NOMO-1 (cell line): ENCODE results near the gene ITPRIP.

Experiments
- DNase-seq, 2 experiments: peaks; one replicate each; lab custom pipeline; 2025; ENCODE audit not compliant: unreplicated experiment in 2 of 2; lab: John Stamatoyannopoulos, UW

The ITPRIP gene

DNA sequence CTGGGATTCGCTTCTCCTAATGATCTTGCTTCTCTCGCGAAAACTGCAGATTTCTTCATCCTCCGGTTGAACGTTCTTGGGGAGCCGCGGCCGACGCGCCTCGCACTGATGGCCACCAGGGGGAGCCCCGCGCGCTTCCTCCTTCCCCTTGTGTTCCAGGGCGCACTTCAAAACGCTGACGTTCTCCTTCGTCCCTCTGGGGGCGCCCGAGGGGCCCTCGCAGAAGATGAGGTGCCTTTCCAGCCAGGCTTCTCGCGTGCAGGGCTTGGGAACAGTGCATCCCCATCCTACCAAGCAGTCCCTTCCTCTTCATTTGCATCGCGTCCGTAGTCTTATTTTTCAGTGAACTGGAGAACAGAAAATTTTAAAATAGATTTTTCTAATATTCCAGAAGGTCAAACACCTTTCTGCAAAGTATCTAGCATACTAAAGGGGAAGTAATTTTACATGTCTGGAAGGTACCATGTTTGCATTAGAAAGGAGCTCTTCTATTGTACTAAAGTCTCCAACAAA lies 46.8 kb downstream of the ITPRIP start:
- peak; percentile 76 to 88 for DNase-seq

DNA sequence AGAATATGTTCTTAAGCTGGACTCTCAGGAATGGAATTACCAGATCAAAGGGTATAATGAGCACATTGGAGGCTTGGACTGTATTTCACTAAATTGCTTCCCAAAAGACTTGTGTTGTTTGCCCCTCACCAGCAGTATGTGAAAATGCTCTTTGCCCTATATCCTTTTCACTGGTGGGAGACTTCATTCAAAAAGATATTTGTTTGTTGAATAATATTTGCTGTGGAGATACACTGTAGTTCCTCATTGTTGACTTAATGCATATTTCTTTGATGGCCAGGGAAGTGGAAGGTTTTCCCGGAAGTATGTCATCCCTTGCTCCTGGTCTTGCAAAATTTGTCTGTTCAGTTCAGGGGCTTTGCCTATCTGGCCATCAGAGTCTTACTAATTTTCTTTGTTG lies 49.9 kb downstream of the ITPRIP start:
- no peak for DNase-seq

DNA sequence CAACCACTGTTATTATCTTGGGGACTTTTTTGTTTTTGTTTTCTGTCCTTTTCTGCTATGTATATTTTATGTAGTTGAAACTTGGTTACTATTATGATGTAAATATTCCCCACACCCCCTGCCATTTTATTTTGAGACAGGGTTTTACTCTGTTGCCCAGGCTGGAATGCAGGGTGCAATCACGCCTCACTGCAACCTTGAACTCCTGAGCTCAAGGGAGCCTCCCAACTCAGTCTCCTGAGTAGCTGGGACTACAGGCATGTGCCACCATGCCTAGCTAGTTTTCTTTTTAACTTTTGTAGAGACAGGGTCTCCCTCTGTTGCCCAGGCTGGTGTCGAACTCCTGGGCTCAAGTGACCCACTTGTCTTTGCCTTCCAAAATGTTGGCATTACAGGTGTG lies 51.3 kb downstream of the ITPRIP start:
- no peak for DNase-seq

DNA sequence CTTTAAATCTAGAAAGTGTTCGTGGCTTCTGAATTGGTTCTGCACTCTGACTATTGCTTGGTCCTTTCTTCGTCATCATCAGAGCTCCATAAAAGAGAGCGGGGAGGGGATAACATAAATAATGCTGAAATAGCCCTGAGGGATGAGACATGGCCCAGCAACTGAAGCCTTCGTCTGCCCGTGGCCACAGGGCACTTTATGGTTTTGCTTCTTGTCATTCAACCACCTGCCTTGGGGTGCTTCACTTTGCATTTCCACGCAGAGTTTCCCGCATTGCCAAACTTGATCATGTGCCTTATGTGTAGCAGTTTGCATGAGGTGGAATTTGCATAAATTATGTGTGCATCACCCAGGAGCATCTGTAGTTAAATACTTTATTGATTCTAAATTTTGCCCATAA lies 53.4 kb downstream of the ITPRIP start:
- DNase-seq = no peak

DNA sequence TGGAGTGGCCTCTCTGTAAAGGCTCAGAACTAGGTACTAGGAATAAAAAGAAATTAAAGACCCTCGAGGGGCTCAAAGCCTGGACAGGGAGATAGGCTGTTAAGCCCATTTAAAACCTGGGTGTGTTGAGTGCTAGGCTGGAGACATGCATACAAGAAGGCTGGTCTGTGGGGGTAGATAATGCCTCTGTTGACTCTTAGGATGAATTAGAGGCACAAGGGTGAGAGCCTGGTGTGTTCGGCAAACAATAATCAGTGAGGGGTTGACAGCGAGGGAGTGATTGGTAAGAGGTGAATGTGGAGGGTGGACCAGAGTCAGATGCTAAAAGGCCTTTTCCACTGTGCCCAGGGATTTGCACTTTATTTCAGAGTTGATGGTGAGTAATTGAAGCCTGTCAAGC lies 56.6 kb downstream of the ITPRIP start:
- no peak for DNase-seq

DNA sequence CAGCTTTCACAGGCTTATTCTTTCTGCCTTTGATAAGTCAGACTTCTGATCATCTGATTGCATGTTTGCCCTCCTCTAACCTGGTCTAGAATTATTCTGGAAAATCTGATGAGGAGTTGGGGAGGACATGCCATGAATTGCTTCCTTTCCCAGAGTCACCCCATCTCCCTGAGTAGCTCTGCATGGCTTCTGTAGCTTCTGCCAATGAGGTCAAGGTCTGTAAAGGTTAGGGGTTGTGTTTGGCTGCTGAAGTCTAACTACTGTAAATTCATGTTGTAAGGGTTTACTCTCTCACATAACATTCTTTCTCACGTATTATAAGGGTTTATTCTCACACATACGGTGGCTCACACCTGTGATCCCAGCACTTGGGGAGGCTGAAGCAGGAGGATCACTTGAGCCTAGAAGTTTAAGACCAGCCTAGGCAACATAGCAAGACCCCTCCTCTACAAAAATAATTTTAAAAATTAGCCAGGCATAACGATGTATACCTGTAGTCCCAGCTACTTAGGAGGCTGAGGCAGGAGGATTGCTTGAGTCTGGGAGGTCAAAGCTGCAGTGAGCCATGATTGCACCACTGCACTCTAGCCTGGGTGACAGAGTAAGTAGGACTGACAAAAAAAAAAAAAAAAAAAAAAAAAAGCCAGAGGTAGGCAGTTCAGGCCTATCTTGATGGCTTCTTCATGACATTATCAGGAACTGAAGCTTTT lies 58.6 kb downstream of the ITPRIP start:
- DNase-seq = no peak

DNA sequence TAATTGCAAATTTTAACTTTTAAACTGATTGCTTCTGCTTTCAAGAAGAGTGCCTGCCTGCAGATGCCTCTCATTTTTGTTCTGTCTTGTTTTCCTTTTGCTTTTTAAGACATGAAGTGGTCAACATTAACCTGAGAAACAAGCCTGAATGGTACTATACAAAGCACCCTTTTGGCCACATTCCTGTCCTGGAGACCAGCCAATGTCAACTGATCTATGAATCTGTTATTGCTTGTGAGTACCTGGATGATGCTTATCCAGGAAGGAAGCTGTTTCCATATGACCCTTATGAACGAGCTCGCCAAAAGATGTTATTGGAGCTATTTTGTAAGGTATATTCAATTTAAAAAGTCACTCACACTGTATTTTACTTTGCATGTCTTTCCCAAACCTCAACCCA lies 60.5 kb downstream of the ITPRIP start:
- DNase-seq = no peak

DNA sequence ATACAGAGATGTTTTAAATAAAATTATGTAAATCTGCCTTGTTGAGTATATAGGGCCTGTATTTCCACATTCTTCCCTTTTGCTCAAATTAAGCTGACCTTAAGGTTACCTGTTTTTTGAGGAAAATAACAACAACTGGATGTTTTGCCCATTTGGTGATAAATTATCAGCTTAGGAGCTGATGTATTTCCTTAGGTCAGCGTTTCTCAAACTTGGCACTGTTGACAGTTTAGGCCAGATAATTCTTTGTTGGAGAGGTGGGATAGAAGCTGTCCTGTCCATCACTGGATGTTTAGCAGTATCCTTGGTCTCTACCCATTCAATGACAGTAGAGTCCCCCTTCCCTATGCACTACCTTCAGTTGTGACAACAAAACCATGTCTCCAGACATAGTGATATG lies 62.1 kb downstream of the ITPRIP start:
- DNase-seq = no peak

DNA sequence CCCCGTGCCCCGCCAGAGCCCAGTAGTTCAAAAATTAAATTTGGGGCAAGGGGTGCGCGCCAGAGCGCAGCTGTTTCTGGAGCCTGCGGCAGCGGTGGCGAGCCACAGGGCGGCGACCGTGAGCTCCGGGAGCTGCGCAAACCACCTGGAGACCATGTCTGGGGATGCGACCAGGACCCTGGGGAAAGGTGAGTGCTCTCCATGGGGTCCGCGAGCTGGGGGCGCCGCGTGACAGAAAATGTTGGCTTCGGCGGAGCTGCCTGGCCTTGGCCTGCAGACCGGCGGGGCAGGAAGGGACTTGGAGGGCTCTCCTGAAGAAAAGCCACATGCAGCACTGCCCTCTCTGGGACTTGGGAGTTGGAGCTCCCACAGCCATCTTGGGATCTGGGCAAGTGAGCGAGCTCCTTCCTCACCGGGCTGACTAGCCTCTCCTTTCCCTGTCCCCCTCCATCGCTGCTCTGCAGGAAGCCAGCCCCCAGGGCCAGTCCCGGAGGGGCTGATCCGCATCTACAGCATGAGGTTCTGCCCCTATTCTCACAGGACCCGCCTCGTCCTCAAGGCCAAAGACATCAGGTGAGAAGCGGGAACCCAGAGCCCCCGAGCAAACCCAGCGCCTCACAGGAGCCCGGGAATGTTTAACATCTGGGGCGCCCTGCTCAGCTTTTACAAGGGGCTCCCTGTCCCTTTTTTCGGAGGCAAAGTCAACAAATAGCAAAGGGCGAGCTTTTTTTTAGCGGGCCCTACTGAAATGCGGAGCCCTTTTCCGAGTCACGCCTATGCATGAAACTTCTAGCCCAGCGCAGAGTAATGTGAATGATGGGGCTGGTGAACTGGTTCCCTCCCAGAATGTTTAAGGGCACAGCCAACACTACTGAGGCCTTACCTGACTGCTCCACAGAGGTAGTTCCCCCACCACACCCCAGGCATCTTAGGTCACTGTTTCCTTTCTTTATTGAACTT lies 63.2 kb downstream of the ITPRIP start:
- peak in 1 of 2 experiments; percentile 13 for DNase-seq

DNA sequence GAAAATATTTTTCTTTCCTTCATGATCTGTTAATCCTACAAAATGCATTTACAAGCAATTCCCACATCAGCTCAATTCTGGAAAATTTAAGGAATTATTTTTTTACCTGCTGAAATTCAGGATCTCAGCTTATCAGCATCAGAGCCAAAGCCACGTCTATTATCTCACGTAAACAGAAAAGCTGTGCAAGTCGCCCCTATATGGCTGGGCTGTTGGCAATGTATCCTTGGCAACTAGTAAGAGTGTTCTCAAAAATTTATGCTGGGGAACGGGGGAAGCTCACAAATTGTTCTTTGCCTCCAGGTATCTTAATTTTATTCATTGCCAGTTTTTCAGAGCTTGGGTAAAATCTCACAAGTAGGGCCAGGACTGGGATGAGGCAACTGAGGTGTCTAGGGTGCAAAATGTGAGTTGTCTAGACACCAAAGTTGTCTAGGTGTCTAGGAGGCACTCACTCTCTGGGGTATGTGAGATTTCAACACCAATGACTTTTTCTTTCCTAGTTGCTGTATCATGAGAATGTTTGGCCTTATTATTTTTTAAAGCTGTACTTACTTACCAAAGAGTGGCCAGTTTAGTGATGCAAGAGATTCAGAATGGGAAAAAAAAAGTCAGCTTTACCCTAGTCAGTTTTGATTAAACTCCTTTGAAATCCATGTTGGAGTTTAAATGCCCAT lies 64.2 kb downstream of the ITPRIP start:
- no peak for DNase-seq

DNA sequence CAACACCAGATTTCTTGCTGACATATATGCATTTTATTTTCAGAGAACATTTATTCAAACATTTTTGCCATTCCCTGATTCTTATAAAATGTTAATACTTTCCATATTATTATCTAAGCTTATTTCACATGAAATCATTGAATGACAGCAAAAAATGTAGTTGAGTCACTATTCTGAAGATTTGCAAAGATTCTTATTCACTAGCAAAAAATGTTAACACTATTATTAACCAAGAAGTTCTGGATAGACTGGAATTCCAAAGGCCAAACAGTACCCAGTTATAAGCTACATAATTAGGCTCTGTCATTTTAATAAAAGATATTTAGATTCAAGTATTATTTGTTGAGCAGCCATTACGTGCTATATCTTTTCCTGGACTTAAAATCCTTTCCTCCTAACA lies 65.0 kb downstream of the ITPRIP start:
- no peak for DNase-seq

DNA sequence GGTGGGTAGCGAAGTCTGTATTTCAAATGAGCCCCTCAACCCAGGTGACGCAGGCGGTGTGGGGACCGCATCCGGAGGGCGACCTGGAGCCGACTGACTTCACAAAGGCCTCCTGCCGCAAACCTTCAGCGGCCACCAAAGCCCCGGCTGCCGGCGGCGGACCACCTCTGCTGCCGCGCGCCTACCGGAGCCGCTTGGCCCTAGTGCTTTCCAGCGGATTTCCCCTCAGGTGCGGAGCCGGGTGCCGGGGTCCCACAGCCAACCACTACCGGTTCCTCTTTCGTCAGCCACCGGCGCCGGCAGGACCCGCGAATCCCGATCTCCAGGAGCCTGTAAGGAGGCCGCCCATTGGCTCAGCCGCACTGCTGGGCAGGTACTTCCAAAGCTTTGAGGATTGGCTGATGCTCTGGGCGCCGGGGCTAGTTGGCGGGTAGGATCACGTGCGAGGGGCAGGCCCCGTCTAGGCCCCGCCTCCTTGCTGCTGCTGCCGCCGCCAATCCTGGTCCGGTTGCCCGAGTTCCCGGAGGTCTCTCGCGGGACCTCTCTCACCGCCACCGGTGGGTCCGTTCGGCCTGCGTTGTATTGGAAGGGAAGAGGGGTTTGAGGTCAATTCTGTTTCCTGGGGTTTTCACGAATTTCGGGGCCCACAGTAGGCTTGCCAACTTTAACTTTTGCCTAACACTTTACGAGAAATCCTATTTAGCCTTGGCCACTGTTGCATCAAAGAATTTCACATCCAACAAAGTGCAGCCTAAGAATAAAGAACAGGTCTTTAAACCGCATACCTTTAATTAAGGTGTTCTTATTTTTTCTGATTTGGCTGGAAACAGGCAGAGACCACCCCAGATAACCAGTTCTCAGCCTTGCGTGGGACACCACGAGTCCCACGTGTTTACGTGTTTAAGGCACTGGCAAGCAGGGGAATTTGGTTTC lies 69.3 kb downstream of the ITPRIP start, which contains the start of gene GSTO2:
TSS of gene GSTO2 (plus strand) at position 472 of the 933 bp plus-strand sequence. CDS start 5,732 bp downstream, outside the sequence.
- peak; percentile 99 to 100 for DNase-seq

DNA sequence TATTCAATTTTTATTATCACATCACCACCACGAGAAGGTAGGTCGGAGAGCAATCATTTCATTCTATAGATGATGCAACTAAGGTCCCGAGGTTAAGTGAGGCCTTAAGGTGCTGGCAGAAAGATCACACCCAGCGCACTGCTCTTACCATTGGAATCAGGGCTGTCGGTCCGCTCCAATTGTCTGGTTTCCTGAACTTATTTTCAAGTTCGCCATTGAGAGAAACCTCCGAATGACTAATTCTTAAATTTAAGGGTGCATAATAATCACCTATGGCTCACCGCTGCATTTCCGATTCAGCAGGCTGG lies 69.9 kb downstream of the ITPRIP start:
- no peak for DNase-seq

DNA sequence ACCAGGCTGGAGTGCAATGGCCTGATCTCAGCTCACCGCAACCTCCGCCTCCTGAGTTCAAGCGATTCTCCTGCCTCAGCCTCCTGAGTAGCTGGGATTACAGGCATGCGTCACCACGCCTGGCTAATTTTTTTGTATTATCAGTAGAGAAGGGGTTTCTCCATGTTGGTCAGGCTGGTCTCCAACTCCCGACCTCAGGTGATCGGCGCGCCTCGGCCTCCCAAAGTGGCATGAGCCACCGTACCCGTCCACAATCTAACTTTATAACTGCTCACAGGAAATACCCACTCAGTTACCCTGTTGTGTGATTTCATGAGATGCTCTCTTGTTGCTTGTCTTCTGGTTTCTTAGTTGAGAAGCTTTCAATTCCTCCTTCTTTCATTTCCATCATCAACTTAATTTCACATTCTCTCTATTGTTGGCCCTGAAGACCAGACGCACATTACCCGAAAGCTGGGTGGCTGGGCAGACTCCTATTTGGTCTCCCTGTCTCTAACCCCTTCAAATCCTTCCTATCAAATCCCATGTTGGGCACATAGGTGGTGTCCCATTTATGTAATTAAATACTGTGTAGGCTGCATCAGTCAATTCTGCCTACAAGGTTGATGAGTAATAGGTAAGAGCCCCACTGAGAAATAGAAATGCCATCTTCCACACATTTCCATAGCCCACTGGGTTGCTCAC lies 70.4 kb downstream of the ITPRIP start:
- no peak for DNase-seq

DNA sequence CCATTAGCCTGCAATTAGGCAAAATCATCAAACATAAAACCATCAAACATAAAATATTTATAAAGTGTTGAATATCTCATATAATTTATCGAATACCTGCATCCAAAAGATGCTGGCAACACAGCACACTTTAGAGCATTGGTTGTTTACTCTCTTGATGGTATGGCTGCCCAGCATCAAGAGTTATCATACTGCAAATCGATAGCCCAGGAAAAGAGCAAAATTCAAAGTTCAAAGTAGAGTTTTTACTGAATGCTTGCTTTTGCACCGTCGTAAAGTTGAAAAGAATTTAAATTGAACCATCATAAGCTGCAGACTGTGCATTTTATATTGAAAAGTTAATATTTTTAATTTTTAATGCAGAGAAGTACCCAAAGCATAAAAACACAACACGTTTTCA lies 73.5 kb downstream of the ITPRIP start:
- no peak for DNase-seq

DNA sequence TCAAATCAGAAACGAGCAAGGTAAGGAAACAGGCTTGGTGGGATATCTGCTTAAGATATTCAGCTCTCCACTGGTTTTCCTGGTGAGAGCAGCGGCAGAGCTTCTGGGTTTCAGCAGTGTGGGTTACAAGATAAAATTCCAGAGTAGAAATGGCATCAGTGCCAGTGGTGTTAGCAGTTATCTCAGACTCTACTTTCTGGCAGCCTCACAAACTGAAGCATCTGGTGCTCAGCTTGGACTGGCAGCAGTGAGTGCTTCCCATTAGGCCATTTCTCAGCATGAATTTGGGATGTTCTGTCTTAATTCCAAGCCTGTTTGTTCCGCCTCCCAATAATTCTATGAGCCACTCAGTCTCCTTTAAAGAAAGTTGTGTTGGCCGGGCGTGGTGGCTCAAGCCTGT lies 76.2 kb downstream of the ITPRIP start:
- DNase-seq = no peak

DNA sequence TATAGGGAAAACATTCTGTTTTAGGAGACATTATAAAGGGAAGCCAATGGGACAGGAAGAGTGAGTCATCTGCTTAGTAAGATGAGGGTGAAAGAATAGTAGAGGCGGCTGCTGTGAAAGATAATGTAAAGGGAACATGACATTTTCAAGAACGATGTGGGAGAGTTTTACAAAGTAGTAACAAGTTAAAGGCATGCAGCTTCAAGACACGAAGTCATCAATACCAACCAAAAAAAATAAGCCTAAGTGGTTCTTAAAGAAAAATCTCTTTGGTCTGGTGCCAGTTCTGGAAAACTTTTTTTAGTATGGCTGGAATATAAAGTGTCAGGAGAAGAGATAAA lies 77.5 kb downstream of the ITPRIP start:
- DNase-seq = peak in 1 of 2 experiments; percentile 26

DNA sequence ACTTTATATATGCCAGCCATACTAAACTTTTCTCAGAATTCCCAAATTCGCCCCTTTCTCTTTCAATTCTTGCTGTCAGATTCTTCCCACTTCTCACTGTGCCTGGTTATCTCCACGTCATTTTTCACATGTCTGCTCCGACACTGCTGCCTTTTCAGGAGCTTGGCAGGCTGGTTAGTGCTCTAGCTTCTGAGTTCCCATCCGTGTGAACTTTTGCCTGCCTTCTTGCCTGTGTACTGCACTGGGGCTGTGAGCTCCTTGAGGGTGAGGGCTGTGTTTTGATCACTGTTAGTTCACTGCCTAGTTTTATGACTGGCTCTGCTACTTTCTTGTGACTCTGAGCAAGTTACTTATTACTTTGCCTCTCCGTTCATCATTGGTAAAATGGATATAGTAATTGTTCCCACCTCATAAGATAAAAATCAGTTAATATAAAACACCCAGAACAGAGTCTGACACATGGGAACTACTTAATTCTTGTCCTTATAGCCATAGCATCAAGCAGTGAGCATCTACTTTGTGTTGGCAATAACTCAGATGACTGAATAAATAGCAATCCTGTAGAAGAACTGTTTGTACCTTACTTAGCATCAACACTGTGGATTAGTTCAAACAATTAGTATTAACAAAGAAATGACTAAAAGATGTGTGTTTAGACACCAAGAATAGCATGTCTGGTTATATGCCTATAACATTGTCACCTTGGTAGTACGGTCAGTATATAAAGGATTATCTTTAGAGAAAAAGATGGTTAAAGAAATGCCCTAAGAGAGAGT lies 78.1 kb downstream of the ITPRIP start:
- no peak for DNase-seq
